ENCODE measurements around the gene EEF2K.
"Not testable (repeated sequence)": the region's sequence is repeated elsewhere in the genome, so short reads cannot be mapped to it uniquely, and the experiment has no call there.

EEF2K gene

DNA sequence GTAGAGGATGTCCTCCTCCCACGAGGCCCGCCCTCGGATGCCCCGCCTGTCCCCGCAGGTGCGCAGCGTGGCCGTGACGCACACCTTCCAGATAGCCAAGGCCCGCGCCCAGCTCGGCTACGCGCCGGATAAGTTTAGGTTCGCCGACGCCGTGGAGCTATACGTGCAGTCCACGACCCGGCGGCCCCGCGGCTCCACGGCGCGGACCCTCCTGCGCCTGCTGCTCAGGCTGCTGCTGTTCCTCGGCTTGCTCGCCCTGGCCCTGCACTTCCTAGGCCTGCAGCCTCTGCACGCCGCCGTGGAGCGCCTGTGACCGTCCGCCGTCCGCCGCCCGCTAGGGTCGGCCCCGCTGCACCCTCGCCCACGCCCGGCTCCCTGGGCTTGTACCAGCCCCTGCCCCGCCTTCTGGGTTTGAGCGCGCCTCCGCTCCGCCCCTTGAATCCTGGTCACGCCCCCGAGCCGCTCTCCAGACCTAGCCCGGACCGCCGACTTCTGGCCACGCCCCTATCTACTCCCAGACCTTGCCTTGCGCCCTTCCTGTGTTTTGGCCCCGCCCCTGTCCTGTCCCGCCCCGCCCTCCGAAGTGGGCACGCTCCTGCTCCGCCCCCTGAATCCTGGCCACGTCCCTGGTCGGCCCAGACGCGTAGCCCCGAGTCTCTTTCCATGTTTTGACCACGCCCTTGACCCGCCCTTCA is 15.8 kb upstream of the EEF2K start:
- DNase-seq (ENCODE audit: low spot score): peak; percentile 97

DNA sequence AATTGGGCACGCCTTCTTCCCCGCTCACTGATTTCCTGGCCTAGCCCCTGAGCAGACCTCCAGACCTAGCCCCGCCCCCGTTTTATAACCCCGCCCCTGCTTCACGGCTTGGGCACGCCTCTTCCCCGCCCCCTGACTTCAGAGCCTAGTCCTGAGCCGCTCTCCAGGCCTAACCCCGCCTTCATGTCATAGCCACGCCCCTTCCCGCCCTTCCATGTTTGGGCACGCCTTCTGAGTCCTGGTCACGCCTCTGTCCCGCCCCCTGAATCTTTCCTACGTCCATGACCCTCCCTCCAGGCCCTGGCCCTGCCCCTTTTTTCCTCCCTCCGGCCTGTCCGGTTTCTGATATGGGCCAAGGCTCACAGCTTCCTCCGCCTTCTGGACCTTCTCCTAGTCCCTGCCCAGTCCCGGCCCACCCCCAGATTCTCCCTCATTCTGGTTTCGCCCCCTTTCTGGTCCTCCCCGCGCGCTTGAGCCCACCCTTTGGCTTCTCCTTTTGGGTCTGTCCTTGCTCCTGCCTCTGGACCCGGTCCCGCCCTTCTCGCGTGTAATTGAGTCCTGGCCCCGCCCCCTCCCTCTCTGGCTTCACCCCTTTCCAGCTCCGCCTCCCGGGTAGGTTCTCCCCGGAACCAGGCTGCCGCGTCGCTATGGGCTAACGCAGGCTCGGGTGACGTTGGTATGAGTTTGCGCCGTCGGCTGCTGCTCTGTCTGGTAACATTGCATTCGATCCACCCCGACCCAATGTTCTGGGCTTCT is 15.1 kb upstream of the EEF2K start:
- DNase-seq (ENCODE audit: low spot score): peak; percentile 92

DNA sequence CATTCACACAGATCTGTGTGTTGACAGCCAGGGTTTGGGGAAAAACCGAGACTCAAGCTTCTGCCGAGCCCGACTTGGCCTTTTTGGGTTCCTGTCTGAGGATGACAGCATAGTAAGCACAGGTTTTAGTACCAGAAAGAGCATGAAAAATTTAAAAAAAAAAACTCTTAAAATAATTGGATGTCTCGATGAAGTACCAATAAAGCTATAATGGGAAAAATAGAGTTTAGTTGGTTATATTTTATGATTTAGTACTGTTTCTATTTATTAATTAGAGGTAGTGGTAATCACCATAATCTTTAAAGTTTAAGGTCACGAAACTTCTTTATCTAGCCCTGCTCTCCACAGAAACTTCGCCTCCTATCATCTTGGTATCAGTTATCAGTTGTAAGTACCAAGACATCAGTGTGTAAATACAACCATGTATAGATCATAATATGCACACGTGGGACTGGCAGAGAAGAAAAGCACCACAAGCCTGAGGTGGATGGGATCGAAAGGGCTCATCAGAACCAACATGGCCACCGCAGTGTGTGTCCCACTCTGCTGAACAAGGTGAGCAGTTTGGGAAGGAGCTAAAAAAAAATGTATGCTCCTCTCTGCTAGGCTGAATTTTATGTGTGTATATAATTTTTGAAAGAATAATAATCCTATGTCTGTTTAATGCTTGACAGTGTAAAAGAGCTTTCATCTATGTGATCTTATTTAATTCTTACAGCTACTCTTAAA is 14.4 kb upstream of the EEF2K start:
- no peak for DNase-seq (ENCODE audit: low spot score)

DNA sequence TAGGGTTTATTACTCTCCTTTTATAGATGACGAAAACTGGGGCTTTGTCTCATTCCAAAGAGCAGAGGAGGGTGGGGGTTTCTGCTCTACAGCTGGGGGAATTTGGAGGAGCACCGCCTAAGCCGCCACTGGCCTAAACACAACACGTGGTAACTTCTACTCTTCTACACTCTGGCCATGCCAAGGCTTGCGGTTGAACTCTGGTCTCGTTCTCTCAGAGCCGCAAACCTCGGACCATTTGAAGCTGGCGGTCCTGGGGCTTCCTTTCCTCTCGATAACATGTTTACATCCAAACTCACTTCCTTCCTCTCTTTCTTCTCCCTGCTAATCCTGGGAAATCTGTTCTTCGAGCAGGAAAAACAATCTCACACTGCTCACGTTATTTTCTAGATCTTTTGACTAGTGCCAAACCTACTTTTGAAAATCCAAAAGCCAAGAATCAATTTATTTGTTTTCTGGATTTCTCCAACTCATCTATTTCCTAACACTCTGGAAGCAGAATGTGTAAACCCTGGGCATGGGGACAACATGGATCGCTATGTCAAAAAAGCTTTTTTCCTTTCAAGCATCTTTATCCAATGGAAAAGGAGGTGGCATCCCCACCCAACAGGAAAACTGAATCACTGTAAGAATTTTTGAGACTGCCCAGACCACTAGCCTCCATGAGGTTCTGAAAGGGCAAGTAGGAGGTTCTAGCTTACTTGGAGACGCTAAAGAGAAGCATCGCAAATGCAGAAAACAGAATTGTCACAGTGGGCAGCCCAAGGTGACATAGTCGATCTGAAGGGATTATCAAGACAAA is 13.6 kb upstream of the EEF2K start:
- peak; percentile 86 for DNase-seq (ENCODE audit: low spot score)

DNA sequence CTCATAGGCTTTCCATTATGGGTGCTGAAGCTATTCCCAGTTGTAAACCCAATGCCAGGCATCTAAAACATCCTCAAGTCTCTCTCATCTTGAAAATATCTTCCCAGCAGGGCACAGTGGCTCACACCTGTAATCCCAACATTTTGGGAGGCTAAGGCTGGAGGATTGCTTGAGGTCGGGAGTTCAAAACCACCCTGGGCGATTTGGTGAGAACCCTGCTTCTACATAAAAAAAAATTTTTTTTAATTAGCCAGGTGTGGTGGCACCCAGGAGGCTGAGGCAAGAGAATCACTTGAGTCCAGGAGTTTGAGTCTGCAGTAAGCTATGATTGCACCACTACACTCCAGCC is 13.0 kb upstream of the EEF2K start:
- DNase-seq (ENCODE audit: low spot score): no peak

DNA sequence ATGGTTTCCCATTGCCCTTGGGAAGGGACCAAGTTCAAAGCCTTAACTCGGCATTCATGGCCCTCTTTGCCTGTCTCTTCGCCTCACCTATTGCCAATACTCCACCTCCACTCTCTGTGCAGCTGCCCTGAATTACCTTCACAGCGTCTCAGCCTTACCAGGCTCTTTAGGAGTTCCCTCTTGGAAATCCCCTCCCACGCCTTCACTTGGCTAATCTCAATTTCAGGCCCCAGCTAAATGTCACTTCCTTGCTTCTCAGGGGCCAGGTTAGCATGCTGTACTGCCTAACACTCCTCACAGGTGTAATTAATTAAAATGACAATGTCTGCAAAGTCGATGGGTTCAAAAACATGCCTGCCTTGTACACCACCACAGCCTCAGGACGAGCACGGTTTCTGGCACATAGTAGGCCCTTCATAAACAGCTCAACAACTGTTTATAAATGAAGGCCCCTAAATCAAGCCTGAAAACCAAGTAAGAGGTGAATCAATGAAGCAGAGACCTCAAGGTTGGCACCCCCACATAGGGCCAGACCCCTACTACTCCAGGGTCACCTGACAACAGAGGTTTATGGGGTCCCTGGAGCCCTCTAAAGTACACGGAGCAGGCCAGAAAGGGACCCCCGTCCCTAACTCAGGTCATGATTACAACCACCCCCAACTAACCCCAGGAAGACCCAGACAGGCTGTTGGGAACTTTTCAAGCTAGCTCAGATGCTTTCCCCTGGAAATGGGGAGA is 11.2 kb upstream of the EEF2K start:
- no peak for DNase-seq (ENCODE audit: low spot score)

DNA sequence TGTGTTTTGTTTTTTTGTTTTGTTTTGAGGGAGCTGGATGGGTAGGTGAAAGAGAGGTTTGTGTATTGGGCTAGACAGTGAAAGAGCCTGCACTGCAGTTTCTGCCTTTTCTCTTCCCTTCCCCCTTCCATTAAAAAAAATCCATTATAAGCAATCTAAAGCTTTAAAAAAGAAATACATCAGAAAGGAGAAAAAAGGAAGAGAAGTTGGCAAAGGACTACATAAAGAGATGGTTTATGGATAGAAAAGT is 10.7 kb upstream of the EEF2K start:
- no peak for DNase-seq (ENCODE audit: low spot score)

DNA sequence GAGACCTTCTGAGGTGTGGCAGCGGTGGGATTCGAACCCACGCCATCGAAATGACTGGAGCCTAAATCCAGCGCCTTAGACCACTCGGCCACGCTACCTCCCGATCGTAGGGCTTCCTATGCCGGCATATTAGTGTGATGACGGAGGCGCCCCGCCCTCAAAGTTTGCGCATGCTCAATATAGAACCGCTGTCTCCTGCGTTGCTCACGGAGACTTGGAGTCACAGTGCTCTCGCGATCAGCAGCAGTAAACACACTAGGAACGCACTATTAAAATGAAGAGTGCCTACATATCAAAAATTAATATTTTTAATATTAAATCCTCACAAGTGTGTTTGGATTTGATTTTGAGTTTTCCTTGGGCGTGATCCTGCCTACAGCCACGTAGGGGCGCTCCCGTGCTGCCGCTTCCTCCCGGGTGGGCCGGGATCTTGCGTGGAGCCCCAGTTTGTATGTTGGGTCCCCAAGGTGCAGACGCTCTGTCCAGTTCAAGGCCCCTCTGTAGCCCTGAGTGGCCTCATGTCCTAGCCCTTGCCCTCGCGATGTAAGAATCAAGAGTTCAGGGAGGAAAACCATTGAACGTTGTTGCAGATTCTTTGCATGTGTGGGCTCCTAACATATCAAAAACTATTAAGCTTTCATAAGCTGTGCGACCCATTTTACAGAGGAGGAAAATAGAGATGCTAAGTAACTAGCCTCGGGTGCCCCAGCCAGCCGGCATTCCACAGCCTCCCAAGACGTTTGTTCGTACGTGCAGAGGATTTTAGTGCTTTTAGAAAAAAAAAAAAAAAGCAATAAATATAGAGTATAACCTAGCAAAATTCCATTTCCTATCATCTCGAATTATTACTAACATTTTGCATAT is 10.2 kb upstream of the EEF2K start:
- peak; percentile 84 for DNase-seq (ENCODE audit: low spot score)

DNA sequence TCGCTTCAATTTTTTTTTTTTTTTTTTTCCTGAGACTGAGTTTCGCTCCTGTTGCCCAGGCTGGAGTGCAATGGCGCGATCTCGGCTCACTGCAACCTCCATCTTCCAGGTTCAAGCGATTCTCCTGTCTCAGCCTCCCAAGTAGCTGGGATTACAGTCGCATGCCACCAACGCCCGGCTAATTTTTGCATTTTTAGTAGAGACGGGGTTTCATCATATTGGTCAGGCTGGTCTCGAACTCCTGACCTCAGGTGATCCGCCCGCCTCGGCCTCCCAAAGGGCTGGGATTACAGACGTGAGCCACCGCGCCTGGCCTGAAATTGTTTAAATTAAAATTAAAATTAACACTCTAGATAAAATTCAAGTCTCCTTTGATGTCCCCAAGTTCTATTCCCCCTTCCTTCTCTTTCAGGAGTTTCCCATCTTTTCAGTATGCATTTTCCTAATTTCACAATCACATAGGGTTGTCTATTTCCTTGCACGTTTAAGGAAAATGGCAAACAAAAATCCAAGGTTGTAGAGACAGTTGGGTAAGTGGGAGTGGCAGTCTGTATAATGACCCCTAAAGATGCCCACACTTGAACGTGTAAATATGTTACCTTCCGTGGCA is 9.4 kb upstream of the EEF2K start:
- not testable (repeated sequence) for DNase-seq (ENCODE audit: low spot score)

DNA sequence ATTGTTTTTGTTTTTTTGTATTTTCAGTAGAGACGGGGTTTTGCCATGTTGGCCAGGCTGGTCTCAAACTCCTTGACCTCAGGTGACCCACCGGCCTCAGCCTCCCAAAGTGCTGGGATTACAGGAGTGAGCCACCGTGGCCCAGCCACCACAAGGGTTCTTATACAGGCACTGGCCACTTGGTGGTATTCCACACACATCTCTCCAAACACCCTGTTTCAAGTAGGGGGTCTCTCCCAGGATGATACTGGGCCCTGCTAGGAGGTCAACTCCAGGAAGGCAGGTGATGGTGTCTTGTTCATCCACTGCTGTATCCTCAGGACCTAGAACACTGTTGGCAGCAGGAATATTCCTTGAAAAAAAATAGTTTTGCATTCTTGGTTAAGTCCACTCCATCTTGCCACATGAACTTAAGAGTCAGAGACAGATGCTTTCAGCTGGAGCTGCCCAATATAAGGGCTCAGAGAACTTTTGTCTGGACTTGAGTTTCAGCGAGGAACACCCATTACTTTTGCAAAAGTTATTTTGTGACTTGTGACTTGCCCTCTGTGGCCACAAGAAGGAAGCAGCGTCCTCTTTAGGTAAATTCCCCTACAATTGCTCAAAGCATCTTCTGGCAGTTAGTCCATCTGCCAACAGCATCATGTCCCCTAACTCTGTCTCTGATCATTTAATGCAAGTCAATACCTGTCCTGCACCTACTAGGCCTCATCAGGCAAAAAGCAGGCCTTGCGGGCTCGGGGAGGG is 7.4 kb upstream of the EEF2K start:
- DNase-seq (ENCODE audit: low spot score): no peak

DNA sequence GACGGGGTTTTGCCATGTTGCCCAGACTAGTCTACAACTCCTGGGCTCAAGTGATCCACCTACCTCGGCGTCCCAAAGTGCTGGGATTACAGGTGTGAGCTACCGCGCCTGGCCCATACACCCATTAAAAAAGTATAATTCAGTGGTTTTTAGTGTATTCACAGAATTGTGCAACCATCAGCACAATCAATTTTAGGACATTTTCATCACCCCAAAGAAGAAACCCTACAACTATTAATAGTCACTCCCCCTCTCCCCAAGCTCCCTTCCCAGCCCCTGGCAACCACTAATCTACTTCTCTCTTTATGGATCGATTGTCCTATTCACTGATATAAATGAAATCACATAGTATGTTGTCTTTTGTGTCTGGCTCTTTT is 3.8 kb upstream of the EEF2K start:
- DNase-seq (ENCODE audit: low spot score): no peak

DNA sequence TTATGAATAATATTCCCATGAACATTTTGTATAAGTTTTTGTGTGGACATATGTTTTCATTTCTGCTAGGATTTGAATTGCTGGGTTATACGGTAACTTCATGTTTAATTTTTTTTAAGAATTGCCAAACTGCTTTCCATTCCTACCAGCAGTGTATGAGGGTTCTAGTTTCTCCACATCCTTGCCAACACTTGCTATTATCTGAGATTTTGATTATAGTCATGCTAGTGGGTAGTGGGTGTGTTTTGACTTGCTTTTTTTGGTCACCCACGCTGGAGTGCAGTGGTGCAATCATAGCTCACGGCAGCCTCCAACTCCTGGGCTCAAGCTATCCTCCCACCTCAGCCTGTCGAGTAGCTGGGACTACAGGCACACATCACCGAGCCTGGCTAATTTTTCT is 3.0 kb upstream of the EEF2K start:
- no peak for DNase-seq (ENCODE audit: low spot score)

DNA sequence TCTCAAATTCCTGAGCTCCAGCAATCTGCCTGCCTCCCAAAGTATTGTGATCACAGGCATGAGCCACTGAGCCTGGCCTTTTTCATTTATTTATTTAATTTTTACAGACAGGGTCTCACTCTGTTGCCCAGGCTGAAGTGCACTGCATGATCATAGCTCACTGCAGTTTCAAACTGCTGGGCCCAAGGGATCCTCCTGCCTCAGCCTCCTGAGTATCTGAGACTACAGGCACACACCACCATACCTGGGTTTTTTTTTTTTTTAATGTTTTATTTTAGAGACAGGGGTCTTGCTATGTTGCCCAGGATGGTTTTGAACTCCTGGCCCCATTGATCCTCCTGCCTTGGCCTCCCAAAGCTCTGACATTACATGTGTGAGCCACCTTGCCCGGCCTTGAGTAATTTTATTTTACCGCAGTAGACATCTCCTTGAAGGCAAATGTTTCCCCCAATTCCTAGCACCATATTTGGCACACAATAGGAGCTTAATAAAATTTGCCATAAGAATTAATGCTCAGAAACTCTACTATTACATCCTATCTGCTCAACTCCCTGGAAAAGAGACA is 1.9 kb upstream of the EEF2K start:
- no peak for DNase-seq (ENCODE audit: low spot score)

DNA sequence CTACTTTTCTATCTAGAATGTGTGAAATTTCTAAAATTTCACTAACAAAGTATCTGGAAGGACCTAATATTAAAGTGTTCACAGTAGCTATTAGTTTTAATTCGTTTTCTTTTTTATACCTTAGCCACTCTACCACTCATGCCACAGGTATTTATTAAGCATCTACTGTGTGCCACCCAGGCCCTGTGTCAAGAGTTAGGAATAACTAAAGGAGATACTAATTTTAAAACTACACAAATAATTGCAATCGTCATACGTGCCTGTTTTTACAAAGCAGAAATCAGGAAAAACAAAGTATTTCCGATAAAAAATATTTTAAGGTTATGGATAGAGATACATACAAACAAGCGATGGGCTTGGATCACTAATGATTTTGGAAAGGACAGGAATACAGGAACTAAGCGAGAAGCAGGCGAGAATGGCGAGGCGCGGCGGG is 483 bp upstream of the EEF2K start:
- no peak for DNase-seq (ENCODE audit: low spot score)

DNA sequence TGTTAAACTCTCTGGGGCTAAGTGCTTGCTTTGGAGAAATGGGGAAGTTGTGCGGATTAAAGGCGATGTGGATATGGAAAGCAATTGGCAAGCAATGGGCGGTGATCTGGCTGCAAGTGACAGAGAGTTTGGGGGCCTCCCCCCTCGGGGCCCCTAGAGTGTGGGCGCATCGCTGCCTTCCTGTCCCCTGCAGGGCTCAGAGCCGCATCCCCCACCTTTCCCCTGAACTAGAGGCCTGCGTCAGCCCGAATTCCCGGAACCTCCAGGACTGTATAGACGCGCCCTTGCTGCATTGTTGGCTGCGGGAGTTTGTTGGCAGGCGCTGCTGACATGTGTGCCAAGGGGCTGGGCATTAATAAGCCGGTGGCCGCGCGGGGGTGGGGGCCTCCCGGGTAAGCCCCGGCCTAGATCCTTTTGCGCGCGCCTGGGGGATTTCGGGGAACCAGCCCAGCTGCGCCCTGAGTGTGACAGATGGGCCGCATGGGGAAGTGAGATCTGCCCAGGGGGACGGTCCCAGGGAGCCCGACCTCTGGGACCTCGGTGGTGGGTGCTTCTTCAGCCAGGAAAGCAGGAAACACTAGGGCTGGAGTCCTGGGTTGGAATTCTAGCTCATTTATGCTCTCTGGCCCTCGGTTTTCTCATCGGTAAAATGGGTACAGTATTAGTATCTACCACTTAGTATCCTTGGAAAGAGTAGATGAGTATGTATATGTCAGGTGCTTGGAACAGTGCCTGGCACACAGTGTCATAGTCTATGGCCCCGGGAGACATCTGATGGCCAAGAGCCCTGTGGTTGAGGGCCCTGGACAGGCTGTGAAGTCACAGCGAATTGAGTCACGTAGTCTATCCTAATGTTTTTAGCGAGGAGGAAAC is 1.0 kb downstream of the EEF2K start:
- peak; percentile 78 for DNase-seq (ENCODE audit: low spot score)

DNA sequence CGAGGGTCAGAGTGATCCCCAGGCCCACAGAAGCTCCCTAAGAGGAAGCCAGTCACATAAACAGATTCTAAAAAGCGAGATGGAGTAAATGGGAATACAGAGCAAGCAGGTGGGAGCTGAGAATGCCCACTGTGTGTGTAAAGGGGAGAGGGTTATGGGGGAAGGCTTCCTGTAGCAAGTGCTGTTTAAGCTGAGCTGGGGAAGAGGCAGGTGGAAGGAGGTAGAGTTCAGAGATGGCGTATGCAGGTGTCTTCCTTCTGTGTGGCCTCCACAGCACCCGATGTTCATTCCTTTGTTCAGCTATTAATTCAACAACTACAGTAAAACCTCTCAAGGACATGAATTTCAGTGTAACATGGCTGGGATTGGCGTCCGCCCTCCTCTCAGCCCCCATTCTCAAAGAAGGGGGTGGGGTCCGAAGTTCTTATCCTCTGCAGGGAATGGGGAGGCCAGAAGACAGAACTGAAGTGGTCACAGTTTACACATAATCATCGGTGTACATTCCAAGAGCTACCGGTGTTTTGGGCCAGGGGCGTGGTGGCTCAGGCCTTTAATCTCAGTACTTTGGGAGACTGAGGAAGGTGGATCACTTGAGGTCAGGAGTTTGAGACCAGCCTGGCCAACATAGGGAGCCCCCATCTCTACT is 1.8 kb downstream of the EEF2K start:
- no peak for DNase-seq (ENCODE audit: low spot score)

DNA sequence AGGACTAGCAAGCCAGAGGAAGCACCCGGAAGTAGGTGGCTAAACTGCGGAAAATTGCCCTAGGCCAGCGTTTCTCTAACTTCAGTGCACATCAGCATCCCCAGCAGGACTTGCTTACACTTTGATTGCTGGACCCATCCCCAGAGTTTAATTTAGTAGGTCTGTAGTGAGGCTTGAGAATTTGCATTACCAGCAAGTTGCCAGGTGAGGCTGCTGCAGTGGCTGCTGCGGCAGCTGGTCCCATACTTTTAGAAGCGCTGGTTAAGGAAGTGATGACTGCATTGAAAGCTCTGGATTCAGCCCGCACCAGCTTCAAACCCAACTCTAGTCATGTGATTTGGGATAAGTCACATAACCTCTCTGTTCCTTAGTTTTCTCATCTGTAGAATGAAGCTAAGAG is 4.2 kb downstream of the EEF2K start:
- DNase-seq (ENCODE audit: low spot score): no peak

DNA sequence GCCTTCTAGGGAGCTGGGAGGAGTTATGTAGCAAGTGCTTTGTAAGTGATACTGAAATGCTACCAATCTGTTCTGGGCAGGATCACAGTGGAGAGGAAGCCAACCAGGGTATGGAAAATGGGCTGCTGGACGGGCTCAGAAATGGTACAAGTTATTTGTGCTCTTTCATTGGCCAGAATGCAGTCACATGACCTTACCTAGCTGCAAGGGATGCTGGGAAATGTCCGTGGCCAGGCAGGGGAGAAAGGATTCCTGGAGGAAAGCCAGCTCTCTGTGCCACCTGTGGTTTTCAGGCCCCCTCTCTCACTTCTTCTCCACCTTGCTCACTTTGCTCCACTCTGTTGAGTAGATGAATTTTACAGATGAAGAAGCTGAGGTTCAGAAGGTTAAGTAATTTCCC is 4.8 kb downstream of the EEF2K start:
- DNase-seq (ENCODE audit: low spot score): no peak
